ENCODE results near the gene CERS6. TPM values are rescaled to one million over a fixed set of nuclear protein-coding genes. Genes with fewer than 3 reads are reported as not detected.

The CERS6 gene
- total and polyA plus RNA-seq, 2 donors from 2014 or later: 9.4 to 18.8 TPM

DNA sequence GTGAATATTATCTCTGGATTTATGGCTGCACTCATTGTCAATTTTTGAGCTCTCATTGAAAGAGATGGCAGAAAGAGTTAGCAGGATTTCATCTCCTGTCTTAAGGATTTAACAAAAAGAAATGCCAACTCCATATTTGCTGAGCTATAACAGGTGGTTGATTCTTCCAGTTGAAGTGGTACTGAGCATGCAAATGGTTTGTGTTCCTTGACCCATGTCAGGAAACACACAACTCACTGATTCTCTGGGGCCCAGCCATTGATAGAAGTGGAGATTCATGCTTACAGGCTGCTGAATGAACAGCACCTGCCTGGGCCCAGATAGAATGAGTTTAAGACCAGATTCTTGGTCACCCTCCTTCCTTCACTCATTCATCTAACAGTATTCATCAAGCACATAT is 128.8 kb downstream of the CERS6 start:
- Histone ChIP-seq H3K27ac (ENCODE audit: low read depth in 2 of 2, low read length in 2 of 2) (no peak overlapping the region), H3K27me3 (ENCODE audit: control insufficient read depth, insufficient read depth, low read length) (no peaks in the 10 kb centered on the region), H3K9ac (ENCODE audit: low read length in 3 of 3) (no peak overlapping the region), H3K9me3 (ENCODE audit: control insufficient read depth in 2 of 3, insufficient read depth in 1 of 3, low read length in 3 of 3) (no peaks in the 10 kb centered on the region), H3K36me3 (ENCODE audit: control insufficient read depth in 2 of 3, insufficient read depth in 3 of 3, low read length in 3 of 3) (no peaks in the 10 kb centered on the region), H3K4me3 (ENCODE audit: low read length in 3 of 3) (no peak overlapping the region), H3K4me1 (ENCODE audit: control insufficient read depth in 2 of 3, insufficient read depth in 2 of 3, low read depth in 1 of 3, low read length in 3 of 3) (no peaks in the 10 kb centered on the region)
- DNase-seq (peak in 2 of 5 donors; percentile 27 to 44), FAIRE-seq (no peak)
- intact Hi-C loops (cut with DNase I): no loop called here
- TF ChIP-seq CTCF (IDR thresholded peaks at IDR 0.05; ENCODE audit: borderline replicate concordance, extremely low read depth, insufficient read depth): no peak

DNA sequence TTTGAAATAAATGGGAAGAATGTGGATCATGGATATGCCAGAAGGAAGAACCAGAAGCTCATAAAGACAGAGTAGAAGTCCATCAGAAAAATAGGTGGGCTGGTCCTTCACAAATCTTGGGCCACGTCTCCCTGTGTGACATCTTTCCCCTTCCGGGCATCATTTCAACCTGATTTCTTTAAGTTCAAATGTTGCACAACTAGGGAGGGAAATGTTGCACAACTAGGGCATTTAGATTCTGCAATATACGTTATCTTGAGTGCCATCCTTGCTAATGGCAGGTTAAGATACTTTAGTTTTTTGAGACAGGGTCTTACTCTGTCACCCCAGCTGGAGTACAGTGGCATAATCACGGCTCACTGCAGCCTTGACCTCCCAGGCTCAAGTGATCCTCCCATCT is 129.6 kb downstream of the CERS6 start:
- no peak overlapping the region for H3K9ac ChIP-seq (ENCODE audit: low read length in 3 of 3)
- TF ChIP-seq CTCF (IDR thresholded peaks at IDR 0.05; ENCODE audit: borderline replicate concordance, extremely low read depth, insufficient read depth): no peak
- H3K27me3 ChIP-seq (ENCODE audit: control insufficient read depth, insufficient read depth, low read length): no peaks in the 10 kb centered on the region
- intact Hi-C loops (cut with DNase I): no loop called here
- no peak overlapping the region for H3K4me3 ChIP-seq (ENCODE audit: low read length in 3 of 3)
- FAIRE-seq (no peak), DNase-seq (no peak)
- H3K36me3 ChIP-seq (ENCODE audit: control insufficient read depth in 2 of 3, insufficient read depth in 3 of 3, low read length in 3 of 3): no peaks in the 10 kb centered on the region
- H3K4me1 ChIP-seq (ENCODE audit: control insufficient read depth in 2 of 3, insufficient read depth in 2 of 3, low read depth in 1 of 3, low read length in 3 of 3): no peaks in the 10 kb centered on the region
- H3K27ac ChIP-seq (ENCODE audit: low read depth in 2 of 2, low read length in 2 of 2): no peak overlapping the region
- no peaks in the 10 kb centered on the region for H3K9me3 ChIP-seq (ENCODE audit: control insufficient read depth in 2 of 3, insufficient read depth in 1 of 3, low read length in 3 of 3)

- H3K27ac ChIP-seq (ENCODE audit: low read depth in 2 of 2, low read length in 2 of 2): no peak overlapping the region
- H3K9me3 ChIP-seq (ENCODE audit: control insufficient read depth in 2 of 3, insufficient read depth in 1 of 3, low read length in 3 of 3): no peaks in the 10 kb centered on the region
- H3K36me3 ChIP-seq (ENCODE audit: control insufficient read depth in 2 of 3, insufficient read depth in 3 of 3, low read length in 3 of 3): no peaks in the 10 kb centered on the region
- H3K9ac ChIP-seq (ENCODE audit: low read length in 3 of 3): no peak overlapping the region
- no peak for TF ChIP-seq CTCF (IDR thresholded peaks at IDR 0.05; ENCODE audit: borderline replicate concordance, extremely low read depth, insufficient read depth)
- H3K4me3 ChIP-seq (ENCODE audit: low read length in 3 of 3): no peak overlapping the region
- intact Hi-C loops (cut with DNase I): no loop called here
- H3K27me3 ChIP-seq (ENCODE audit: control insufficient read depth, insufficient read depth, low read length): no peaks in the 10 kb centered on the region
- FAIRE-seq (no peak), DNase-seq (no peak)
- no peaks in the 10 kb centered on the region for H3K4me1 ChIP-seq (ENCODE audit: control insufficient read depth in 2 of 3, insufficient read depth in 2 of 3, low read depth in 1 of 3, low read length in 3 of 3)
Measured at GRCh38 chr2:168587307-168587706, 131.2 kb downstream of the CERS6 start.

Data from kidney (tissue), 14 donors.